Peyer's patch (tissue), 4 donors: ENCODE measurements around the gene DNAJC8. TPM values are rescaled to one million over a fixed set of nuclear protein-coding genes. Genes with fewer than 3 reads are reported as not detected.

Experiments
- DNase-seq, 3 donors: peaks; one replicate each; pipeline ENCODE4 v3.0.0-alpha.2; 2017 to 2019
- H3K27ac ChIP-seq, 4 donors: fragments of 200-600 bp; sonication (generic); one replicate each; pipeline ENCODE4 v1.5.1; 2016 to 2019
- H3K27me3 ChIP-seq, 2 donors: fragments of 200-600 bp; sonication (generic); one replicate each; pipeline ENCODE4 v1.5.1; 2019
- H3K36me3 ChIP-seq, 3 donors: fragments of 200-600 bp; sonication (generic); one replicate each; pipeline ENCODE4 v1.5.1; 2016 to 2019
- H3K4me1 ChIP-seq, 4 donors: fragments of 200-600 bp; sonication (generic); one replicate each; pipeline ENCODE4 v1.5.1; 2016 to 2019
- H3K4me3 ChIP-seq, 4 donors: fragments of 200-600 bp; sonication (generic); 1 replicate in 3 of 4; 2 replicates in 1 of 4; pipeline ENCODE4 v1.5.1; 2016 to 2019; ENCODE audit warnings: mild to moderate bottlenecking in 1 of 4
- H3K9me3 ChIP-seq, 4 donors: fragments of 200-600 bp; sonication (generic); one replicate each; pipeline ENCODE4 v1.5.1; 2016 to 2019; ENCODE audit warnings: mild to moderate bottlenecking in 1 of 4
- CTCF ChIP-seq, 6 experiments: fragments of 450-650 bp in 4 of 6; fragments of 200-600 bp in 2 of 6; sonication (generic) in 1 of 6; IDR thresholded peaks; one replicate each; pipeline ENCODE4 v1.5.1; 2017 to 2019; ENCODE audit warnings: antibody characterized with exemption in 6 of 6, mild to moderate bottlenecking in 3 of 6, moderate library complexity in 1 of 6
- POLR2A ChIP-seq, 2 donors: fragments of 450-650 bp; IDR thresholded peaks; one replicate each; pipeline ENCODE4 v1.5.1; 2017; ENCODE audit warnings: antibody characterized with exemption in 2 of 2, mild to moderate bottlenecking in 2 of 2, moderate library complexity in 2 of 2
- total RNA-seq, 4 donors: library from RNA; depleted of rRNA; stranded (reverse); fragments of >200 nt; gene quantifications; one replicate each; pipeline ENCODE4 v1.1.0, GENCODE V29; 2016

Gene DNAJC8
- total RNA-seq, 4 donors from 2014 or later = 25.9 to 52.8 (median 33.0) TPM

- no peak overlapping the region for H3K27ac ChIP-seq
- no peaks in the 10 kb centered on the region for H3K9me3 ChIP-seq
- no peaks in the 10 kb centered on the region for H3K27me3 ChIP-seq
- no peak overlapping the region for H3K4me3 ChIP-seq
- no peaks in the 10 kb centered on the region for H3K36me3 ChIP-seq
- TF ChIP-seq POLR2A (IDR thresholded peaks at IDR 0.05) (no peak), CTCF (IDR thresholded peaks at IDR 0.05) (no peak)
- DNase-seq = no peak
- H3K4me1 ChIP-seq = peaks cover 0 to 15% (median 0%) of the 10 kb centered on the region in 4 donors
Observed at GRCh38 chr1:28154078-28154594, 78.7 kb downstream of the DNAJC8 start.

Other genes with a start within 250 kb of the DNAJC8 start
- 10 to 100 TPM; 17.1 to 32.2 (median 23.4) TPM for gene EYA3, start 144.4 kb downstream of the DNAJC8 start, total RNA-seq
- gene PTAFR, start 56.3 kb downstream of the DNAJC8 start, total RNA-seq = 1 to 10 TPM in 3 of 4 donors, under 1 TPM in 1; 0.53 to 1.8 (median 1.7) TPM
- 100 to 1,000 TPM; 180 to 381 (median 358) TPM for gene ATP5IF1, start 3.1 kb upstream of the DNAJC8 start, total RNA-seq
- 10 to 100 TPM in 3 of 4 donors, 1 to 10 TPM in 1; 4.1 to 33.8 (median 26.1) TPM for gene SESN2, start 26.5 kb upstream of the DNAJC8 start, total RNA-seq
- gene MED18, start 96.0 kb upstream of the DNAJC8 start, total RNA-seq = 10 to 100 TPM; 27.2 to 68.0 (median 32.2) TPM
- 10 to 100 TPM; 36.6 to 51.7 (median 44.6) TPM for gene PHACTR4, start 136.7 kb upstream of the DNAJC8 start, total RNA-seq